ENCODE results near the gene NOP14. TPM values are rescaled to one million over a fixed set of nuclear protein-coding genes. Genes with fewer than 3 reads are reported as not detected.

The NOP14 gene
- total and polyA plus RNA-seq, 2 donors (not counting 3 experiments of a cell fraction or from before 2014, with no cell fraction given): 9.5 to 45.2 TPM

DNA sequence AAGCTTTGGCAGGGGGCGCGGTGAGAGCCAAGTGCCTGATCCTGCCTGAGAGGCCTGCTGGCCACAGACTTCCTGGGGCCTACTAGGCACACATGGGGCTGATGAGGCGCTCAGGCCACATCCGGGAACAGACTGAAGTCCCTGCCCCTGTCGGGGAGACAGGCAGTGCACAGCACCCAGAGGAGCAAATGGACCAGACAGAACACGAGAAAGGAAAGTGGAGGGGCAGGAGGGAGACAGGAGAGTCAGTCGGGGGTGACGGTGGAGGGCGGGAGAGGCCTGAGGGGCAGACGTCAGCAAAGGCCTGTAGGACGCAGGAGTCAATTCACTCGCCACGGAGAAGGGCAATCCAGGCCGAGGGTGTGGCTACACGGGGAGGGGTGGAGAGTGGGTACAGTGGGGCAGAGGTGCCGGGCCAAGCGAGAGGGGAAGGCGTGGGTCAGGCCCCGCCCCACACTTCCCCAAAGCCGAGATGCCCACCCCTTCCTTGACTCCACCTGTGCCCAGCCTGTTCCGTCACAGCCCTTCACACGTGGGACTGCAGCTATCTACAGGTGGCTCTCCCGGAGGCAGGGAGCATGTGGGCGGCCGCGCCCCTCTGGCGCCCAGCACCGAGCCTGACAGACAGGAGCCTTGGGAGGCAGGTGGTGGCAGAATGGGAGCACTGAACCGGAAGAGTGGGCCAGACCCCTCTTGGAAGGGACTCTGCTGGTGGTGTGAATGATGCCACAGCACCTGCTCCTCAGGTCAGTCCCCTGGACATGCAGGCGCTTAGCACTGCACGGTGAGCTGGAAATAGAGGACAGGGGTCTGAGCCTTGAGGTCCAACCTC is 20.5 kb downstream of the NOP14 start:
- intact Hi-C loops (cut with micrococcal nuclease) (no loop called here), dilution Hi-C loops (cut with MboI; ENCODE audit: extremely low pct_ligation_motif_present, low sequenced_read_pairs) (no loop called here)
- POLR2A ChIA-PET: no interaction called here
- Histone ChIP-seq H3K79me2 (ENCODE audit: control insufficient read depth, insufficient read depth, low read length) (no peaks in the 10 kb centered on the region), H3K4me2 (ENCODE audit: insufficient read depth, low read length) (no peak overlapping the region), H3K4me3 (replicated peaks in 1 of 3; ENCODE audit: insufficient read depth in 1 of 3, low read depth in 1 of 3, low read length in 3 of 3) (no peak overlapping the region), H4K20me1 (replicated peaks; ENCODE audit: control insufficient read depth, extremely low read depth, insufficient read depth, low read length) (no peaks in the 10 kb centered on the region), H3K27me3 (ENCODE audit: control insufficient read depth in 2 of 2, insufficient read depth in 2 of 2, low read length in 2 of 2) (no peaks in the 10 kb centered on the region), H3K27ac (ENCODE audit: insufficient read depth, low read depth, low read length) (no peak overlapping the region), H3K9me1 (replicated peaks; ENCODE audit: control insufficient read depth, extremely low read depth, insufficient read depth, low read length) (no peaks in the 10 kb centered on the region), H3K4me1 (ENCODE audit: control insufficient read depth, extremely low read depth, insufficient read depth, low read length) (no peaks in the 10 kb centered on the region), H3K9ac (replicated peaks; ENCODE audit: extremely low read depth, insufficient read depth, low read length) (no peak overlapping the region), H3K9me3 (replicated peaks; ENCODE audit: control insufficient read depth, insufficient read depth, low read length) (no peaks in the 10 kb centered on the region), H2AFZ (ENCODE audit: low read depth, low read length) (no peak overlapping the region), H3K36me3 (ENCODE audit: control insufficient read depth in 2 of 2, extremely low read depth in 1 of 2, insufficient read depth in 2 of 2, low read length in 2 of 2) (peaks cover 28 to 78% of the 10 kb centered on the region in 2 experiments)
- CTCF ChIA-PET: no interaction called here
- FAIRE-seq (no peak), DNase-seq (ENCODE audit: low read depth, low spot score) (no peak)
- TF ChIP-seq, protein P1, sequence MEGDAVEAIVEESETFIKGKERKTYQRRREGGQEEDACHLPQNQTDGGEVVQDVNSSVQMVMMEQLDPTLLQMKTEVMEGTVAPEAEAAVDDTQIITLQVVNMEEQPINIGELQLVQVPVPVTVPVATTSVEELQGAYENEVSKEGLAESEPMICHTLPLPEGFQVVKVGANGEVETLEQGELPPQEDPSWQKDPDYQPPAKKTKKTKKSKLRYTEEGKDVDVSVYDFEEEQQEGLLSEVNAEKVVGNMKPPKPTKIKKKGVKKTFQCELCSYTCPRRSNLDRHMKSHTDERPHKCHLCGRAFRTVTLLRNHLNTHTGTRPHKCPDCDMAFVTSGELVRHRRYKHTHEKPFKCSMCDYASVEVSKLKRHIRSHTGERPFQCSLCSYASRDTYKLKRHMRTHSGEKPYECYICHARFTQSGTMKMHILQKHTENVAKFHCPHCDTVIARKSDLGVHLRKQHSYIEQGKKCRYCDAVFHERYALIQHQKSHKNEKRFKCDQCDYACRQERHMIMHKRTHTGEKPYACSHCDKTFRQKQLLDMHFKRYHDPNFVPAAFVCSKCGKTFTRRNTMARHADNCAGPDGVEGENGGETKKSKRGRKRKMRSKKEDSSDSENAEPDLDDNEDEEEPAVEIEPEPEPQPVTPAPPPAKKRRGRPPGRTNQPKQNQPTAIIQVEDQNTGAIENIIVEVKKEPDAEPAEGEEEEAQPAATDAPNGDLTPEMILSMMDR (IDR thresholded peaks at IDR 0.05; ENCODE audit: extremely low read depth in 1 of 2, insufficient read depth in 1 of 2, low read depth in 1 of 2, low read length in 2 of 2): no peak
- no peak for TF ChIP-seq POLR2A (IDR thresholded peaks at IDR 0.05; ENCODE audit: low read depth, low read length)
- no peak for TF ChIP-seq GATA2 (IDR thresholded peaks at IDR 0.05; ENCODE audit: insufficient read depth, insufficient read length, low read depth, low read length)
- no peak for TF ChIP-seq EZH2 (IDR thresholded peaks at IDR 0.05; ENCODE audit: borderline replicate concordance, low read depth, low read length, severe bottlenecking)
- BruUV-seq (replicated peaks): no TSS peak

DNA sequence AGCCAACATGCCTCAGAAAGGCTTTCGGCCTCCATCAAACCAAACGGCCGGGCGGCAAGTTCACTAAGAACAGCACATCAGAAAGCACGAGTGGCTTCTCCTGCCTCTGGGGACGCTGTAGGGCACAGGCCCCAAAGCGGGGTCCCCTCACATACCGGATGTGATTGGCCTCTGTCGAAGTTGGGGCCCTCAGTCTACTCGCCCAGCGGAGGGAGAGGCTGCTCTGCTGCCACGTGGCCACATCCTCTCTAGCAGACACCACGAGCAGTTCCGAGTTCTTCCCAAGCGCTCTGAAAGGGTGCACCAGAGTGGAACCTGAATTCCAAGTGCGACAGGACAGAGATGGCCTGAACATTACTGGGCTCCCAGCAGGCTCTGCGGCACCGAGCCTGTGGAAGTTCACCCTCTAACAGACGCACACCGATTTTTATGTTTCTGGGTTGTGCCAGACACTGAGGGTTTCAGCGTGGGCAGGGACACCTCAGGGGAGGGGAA is 21.1 kb downstream of the NOP14 start:
- no peaks in the 10 kb centered on the region for H4K20me1 ChIP-seq (replicated peaks; ENCODE audit: control insufficient read depth, extremely low read depth, insufficient read depth, low read length)
- peaks cover 22 to 74% of the 10 kb centered on the region in 2 experiments for H3K36me3 ChIP-seq (ENCODE audit: control insufficient read depth in 2 of 2, extremely low read depth in 1 of 2, insufficient read depth in 2 of 2, low read length in 2 of 2)
- FAIRE-seq: no peak
- DNase-seq (ENCODE audit: low read depth, low spot score): no peak
- no peak overlapping the region for H3K4me3 ChIP-seq (replicated peaks in 1 of 3; ENCODE audit: insufficient read depth in 1 of 3, low read depth in 1 of 3, low read length in 3 of 3)
- intact Hi-C loops (cut with micrococcal nuclease) (no loop called here), dilution Hi-C loops (cut with MboI; ENCODE audit: extremely low pct_ligation_motif_present, low sequenced_read_pairs) (no loop called here)
- no peaks in the 10 kb centered on the region for H3K27me3 ChIP-seq (ENCODE audit: control insufficient read depth in 2 of 2, insufficient read depth in 2 of 2, low read length in 2 of 2)
- POLR2A ChIA-PET: no interaction called here
- no peaks in the 10 kb centered on the region for H3K9me3 ChIP-seq (replicated peaks; ENCODE audit: control insufficient read depth, insufficient read depth, low read length)
- H3K4me1 ChIP-seq (ENCODE audit: control insufficient read depth, extremely low read depth, insufficient read depth, low read length): no peaks in the 10 kb centered on the region
- H3K27ac ChIP-seq (ENCODE audit: insufficient read depth, low read depth, low read length): no peak overlapping the region
- H2AFZ ChIP-seq (ENCODE audit: low read depth, low read length): no peak overlapping the region
- H3K9ac ChIP-seq (replicated peaks; ENCODE audit: extremely low read depth, insufficient read depth, low read length): no peak overlapping the region
- no peak for TF ChIP-seq JUN (IDR thresholded peaks at IDR 0.05; ENCODE audit: borderline replicate concordance, insufficient read depth, insufficient read length, low read depth)
- no peak overlapping the region for H3K4me2 ChIP-seq (ENCODE audit: insufficient read depth, low read length)
- CTCF ChIA-PET: no interaction called here
- H3K79me2 ChIP-seq (ENCODE audit: control insufficient read depth, insufficient read depth, low read length): no peaks in the 10 kb centered on the region
- BruUV-seq (replicated peaks): no TSS peak
- H3K9me1 ChIP-seq (replicated peaks; ENCODE audit: control insufficient read depth, extremely low read depth, insufficient read depth, low read length): no peaks in the 10 kb centered on the region

Measured in endothelial cell of umbilical vein (primary cell).